Psoas muscle (tissue), 8 donors: ENCODE results near the gene PANK3. TPM values are rescaled to one million over a fixed set of nuclear protein-coding genes. Genes with fewer than 3 reads are reported as not detected.

ENCODE experiments used
- ATAC-seq, 4 donors: fragments of 200-7000 bp; cut with Tn5 transposase; one replicate each; pipeline ENCODE4 v1.9.1; 2020; ENCODE audit warnings: moderate library complexity in 3 of 4, mild to moderate bottlenecking in 2 of 4
- DNase-seq, 2 donors: peaks; one replicate each; pipeline ENCODE4 v3.0.0-alpha.2; 2020
- H3K27ac ChIP-seq: fragments of 200-600 bp; one replicate; pipeline ENCODE4 v1.8.0; 2022
- H3K27me3 ChIP-seq, 3 donors: fragments of 200-600 bp in 1 of 3; one replicate each; pipeline versions ENCODE4 v1.6.1 to v1.8.0; 2013 to 2022; ENCODE audit warnings: low read length in 2 of 3, mild to moderate bottlenecking in 2 of 3, moderate library complexity in 1 of 3; ENCODE audit not compliant: insufficient read depth in 3 of 3
- H3K36me3 ChIP-seq, 2 donors: fragments of 200-600 bp in 1 of 2; one replicate each; pipeline versions ENCODE4 v1.6.1 to v1.8.0; 2013 to 2022; ENCODE audit warnings: low read depth in 1 of 2, mild to moderate bottlenecking in 1 of 2, moderate library complexity in 1 of 2; ENCODE audit not compliant: insufficient read depth in 1 of 2
- H3K4me1 ChIP-seq: fragments of 200-600 bp; one replicate; pipeline ENCODE4 v1.8.0; 2022
- H3K4me3 ChIP-seq: fragments of 200-600 bp; one replicate; pipeline ENCODE4 v1.8.0; 2022; ENCODE audit warnings: mild to moderate bottlenecking
- H3K9me3 ChIP-seq: fragments of 200-600 bp; one replicate; pipeline ENCODE4 v1.8.0; 2022
- CTCF ChIP-seq: fragments of 200-600 bp; IDR thresholded peaks from one replicate; pipeline ENCODE4 v1.8.0; 2022; ENCODE audit warnings: antibody characterized with exemption
- WGBS, 3 donors: extraction: QIAGEN DNeasy Blood & Tissue Kit; methylation state at CpG; one replicate each; pipeline versions ENCODE4 v1.1.6 to v1.1.7; 2013; 5-methylcytosine and 5-hydroxymethylcytosine counted together
- intact Hi-C, 2 donors: fragments of 100-400 bp; cut with DNase I; formaldehyde crosslinking; loops; one replicate each; pipeline versions ENCODE4 v1.11.0 to v1.14.2; 2022
- polyA plus RNA-seq, 3 donors: library from polyadenylated mRNA; stranded (reverse); fragments of 200-250 nt; gene quantifications; one replicate each; pipeline ENCODE4 v1.2.3, GENCODE V29; 2013
- total RNA-seq, 4 donors: library from RNA; stranded (reverse); fragmentation: NEBNext Ultra II Directional in 2 of 4; extraction: Animal tissue kit (Norgen Biotek cat#: 25700) in 2 of 4; gene quantifications; one replicate each; pipeline versions ENCODE4 v1.2.1 to v1.2.4, GENCODE V29; 2021 to 2023
- donor health status: healthy with polysubstance abuse.
- donor health status: DM: no; HTN: no; CAD: no; lungs with moderate emphysema.
- donor health status: Bipolar disorder and iron deficiency.
- donor health status: healthy.
- donor health status: DM: yes; HTN: yes; CAD: no.
- donor health status: DM: no; HTN: no; CAD: no.
- donor health status: DM: no; HTN: no; CAD: no.
- donor health status: DM: yes; HTN: yes; CAD: no.

The PANK3 gene
- total and polyA plus RNA-seq, 7 donors, result 5.6 to 30.7 (median 26.8) TPM

- H3K36me3 ChIP-seq, result peaks cover 14 to 100% of the 10 kb centered on the region in 2 donors
Observed at GRCh38 chr5:168502563-168503237, 76.5 kb downstream of the PANK3 start.

More at GRCh38 chr5:168502563-168503237, 76.5 kb downstream of the PANK3 start:
- no peak for DNase-seq
- Histone ChIP-seq H3K9me3 (no peaks in the 10 kb centered on the region), H3K27ac (no peak overlapping the region), H3K4me3 (no peak overlapping the region), H3K4me1 (no peaks in the 10 kb centered on the region), H3K27me3 (no peaks in the 10 kb centered on the region)
- TF ChIP-seq CTCF, result no peak
- no peak for ATAC-seq
- 87 to 92% (median 91%) methylated on average over 7 of the region's 7 CpGs for WGBS, 3 donors
- intact Hi-C loops, result no loop called here

Other genes with a start within 250 kb of the PANK3 start
- 10 to 100 TPM; 31.6 to 40.4 (median 37.8) TPM for gene RARS1, start 92.9 kb downstream of the PANK3 start, total RNA-seq
- gene RARS1, start 92.9 kb downstream of the PANK3 start, polyA plus RNA-seq, result 10 to 100 TPM; 27.2 to 69.3 (median 42.2) TPM
- gene FBLL1, start 50.1 kb downstream of the PANK3 start, total RNA-seq, result under 1 TPM in 1 of 4 donors, not detected in 3; 0.20 TPM
- gene FBLL1, start 50.1 kb downstream of the PANK3 start, polyA plus RNA-seq, result under 1 TPM in 2 of 3 donors, not detected in 1; 0.05 to 0.21 TPM